Measurements from ENCODE around the gene GABRP.
"Not testable (repeated sequence)": the region's sequence is repeated elsewhere in the genome, so short reads cannot be mapped to it uniquely, and the experiment has no call there.

Gene GABRP

DNA sequence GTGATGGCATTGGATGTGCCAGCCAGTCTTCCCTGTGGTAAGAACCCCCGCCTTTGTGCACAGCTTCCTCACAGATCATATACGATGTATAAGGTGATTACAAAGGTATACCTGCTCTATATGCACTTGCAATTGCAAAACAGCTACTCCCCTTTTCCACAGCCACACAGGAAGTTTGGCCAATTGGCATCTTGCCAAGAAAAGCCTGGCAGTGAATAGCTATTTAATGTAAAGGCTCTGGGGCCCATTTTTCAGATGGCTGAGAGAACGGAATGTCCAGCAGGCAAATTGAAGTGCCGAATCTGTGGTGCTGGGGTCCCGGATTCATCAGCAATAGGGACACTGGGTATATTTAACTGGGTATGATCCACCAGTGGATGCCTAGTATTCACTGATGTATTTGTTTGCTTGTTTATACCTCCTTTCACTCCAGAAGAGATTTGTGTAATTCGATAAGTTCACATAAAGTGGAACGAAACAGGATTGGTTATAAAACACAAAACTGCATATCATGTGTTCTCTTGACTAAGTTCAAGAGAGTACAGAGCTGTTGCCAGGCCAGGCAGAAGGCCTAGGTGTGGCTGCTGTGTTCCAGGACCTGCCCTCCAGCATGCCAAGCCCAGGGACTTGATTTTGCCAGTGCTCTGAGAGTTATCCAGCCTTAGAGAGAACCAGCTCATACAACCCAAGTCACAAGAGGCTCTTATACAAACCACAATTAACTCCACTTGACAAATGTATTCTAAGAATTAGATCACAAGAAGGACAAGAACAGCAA is 27.7 kb upstream of the GABRP start:
- DNase-seq (ENCODE audit: low read depth, low spot score): no peak

DNA sequence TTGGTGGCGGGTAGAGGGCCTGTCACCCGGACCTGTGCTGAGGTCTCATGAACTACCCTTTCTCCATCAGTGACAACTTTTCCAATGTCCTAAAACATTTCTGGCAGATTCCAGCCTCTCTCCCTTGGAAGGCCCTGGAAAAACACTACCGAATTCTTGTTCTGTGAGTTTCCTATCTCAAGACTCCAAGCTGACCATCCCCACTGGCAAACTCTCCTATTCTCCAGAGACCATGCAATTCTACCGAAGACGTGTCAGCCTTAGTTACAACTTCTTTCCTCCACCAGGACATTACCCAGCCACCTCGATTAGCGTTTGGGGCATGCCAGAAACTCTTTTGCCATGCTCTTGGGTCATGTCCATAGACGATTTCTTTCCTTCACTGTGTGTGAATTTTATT is 26.8 kb upstream of the GABRP start:
- no peak for DNase-seq (ENCODE audit: low read depth, low spot score)

DNA sequence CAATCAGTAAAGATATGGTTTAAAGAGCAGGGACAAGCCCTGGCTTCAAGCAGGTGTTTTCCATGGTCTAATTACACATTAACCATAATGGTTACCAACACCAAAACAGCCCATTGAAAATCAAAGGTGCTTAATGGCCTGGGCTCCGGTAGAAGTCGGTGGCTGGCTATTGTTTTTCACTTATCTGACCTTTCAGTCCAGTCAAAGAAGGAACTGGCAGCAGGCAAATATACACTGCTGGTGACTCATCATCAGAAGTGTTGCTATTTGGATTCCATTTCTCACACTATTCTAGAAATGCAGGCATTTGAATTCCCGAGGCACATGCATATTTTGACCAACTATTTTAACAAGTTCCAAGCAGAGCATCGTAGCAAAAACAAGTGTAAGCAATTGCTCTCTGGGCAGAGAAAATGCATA is 26.3 kb upstream of the GABRP start:
- DNase-seq (ENCODE audit: low read depth, low spot score): no peak

DNA sequence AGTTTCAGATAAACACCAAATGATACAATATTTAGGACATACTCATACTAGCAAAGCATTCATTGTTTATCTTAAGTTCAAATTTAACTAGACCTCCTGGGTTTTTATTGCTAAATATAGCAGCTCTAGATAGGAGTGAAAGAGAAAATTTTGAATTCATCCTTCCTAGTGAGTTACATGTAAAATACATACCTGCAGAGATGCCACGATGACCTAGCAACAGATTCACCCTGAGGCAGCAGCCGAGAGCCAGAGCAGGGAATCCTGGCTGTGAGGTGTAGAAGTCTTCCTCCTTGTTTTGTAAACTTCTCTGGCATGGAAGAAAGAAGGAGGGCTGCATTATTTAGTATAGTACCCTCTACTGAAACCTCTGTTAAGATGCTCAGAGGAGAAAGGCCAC is 25.9 kb upstream of the GABRP start:
- DNase-seq (ENCODE audit: low read depth, low spot score): no peak

DNA sequence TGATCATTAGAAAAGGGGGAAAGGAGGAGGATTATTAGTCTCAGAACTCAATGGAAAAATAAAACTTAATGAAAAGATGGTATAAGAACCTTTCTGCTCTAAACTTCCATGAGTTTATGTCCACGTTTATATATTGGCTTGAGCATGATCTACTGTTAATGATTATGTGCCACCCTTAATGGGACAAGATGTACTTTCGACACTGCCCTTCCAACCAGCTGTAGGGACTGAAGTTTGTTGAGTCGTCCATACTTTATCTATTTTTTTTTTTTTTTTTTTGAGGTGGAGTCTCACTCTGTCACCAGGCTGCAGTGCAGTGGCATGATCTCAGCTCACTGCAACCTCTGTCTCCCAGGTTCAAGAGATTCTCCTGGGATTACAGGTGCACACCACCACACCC is 25.0 kb upstream of the GABRP start:
- no peak for DNase-seq (ENCODE audit: low read depth, low spot score)

DNA sequence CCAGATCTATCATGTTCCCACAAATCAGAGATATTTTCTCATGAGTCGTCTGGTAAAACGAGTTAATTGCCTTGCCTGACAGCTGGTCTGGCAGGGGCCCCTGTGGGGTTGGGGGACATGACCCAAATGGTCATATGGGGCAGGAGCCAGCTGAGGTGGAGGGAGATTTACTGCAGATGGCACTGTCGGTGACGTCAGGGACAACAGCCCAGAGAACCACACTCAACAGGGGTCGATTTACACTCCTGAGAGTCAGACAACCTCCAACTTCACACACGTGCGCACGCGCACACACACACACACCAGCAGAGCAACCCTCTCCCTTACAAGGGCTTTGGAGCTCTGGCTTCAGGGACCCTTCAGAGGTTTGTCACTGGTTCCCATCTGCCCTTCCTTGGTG is 23.4 kb upstream of the GABRP start:
- no peak for DNase-seq (ENCODE audit: low read depth, low spot score)

DNA sequence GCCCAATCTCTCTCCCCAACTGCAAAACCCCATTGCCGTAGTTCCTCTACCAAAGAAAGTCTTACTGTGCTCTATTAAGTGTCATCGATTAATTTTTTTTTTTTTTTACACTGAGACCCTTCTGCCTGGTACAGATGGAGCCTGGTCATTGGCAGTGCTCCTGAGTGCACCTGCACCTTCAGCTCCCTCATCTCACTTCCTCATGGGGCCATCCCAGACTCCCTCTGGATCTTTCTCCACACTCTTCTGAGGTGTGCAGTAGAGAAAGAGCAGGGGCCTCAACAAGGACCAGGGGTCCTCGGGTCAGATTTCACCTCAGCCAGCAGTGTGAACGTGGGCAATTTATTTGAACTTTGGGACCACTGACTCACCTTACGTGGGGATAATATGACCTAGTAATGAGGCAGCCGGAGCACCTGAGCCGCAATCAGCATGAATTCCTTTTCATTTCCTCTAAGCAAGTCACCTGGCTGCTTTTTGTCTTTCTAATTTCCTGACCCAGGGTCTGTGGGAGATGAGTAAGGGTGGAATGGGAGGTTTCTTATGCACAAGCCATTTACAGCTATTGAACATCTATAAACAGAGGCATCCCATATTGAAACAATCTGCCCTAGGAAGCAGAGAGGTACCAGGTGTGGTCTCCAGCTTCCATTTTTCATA is 22.3 kb upstream of the GABRP start:
- no peak for DNase-seq (ENCODE audit: low read depth, low spot score)

DNA sequence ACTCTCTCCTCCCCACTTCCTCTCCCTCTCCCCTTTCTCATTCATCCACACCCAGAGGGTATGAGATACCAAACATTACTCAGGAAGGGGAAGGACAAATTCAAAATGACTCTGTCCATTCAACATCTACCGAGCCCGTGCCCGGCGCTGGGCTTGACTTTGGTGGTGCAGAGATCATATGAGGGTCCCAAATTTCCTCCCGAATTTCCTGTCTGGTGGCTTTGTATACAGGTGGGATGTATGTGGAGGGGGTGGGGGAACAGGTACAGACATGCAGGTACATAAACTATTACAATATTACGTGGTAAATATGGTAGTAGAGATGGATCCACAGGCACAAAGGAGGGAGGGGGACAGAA is 21.8 kb upstream of the GABRP start:
- no peak for DNase-seq (ENCODE audit: low read depth, low spot score)

DNA sequence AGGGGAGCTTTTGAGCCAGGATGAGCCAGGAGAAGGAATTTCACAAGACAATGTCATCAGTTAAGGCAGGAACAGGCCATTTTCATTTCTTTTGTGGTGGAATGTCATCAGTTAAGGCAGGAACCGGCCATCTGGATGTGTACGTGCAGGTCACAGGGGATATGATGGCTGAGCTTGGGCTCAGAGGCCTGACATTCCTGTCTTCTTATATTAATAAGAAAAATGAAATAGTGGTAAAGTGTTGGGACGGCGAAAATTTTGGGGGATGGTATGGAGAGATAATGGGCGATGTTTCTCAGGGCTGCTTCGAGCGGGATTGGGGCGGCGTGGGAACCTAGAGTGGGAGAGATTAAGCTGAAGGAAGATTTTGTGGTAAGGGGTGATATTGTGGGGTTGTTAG is 21.2 kb upstream of the GABRP start:
- DNase-seq (ENCODE audit: low read depth, low spot score): not testable (repeated sequence)

DNA sequence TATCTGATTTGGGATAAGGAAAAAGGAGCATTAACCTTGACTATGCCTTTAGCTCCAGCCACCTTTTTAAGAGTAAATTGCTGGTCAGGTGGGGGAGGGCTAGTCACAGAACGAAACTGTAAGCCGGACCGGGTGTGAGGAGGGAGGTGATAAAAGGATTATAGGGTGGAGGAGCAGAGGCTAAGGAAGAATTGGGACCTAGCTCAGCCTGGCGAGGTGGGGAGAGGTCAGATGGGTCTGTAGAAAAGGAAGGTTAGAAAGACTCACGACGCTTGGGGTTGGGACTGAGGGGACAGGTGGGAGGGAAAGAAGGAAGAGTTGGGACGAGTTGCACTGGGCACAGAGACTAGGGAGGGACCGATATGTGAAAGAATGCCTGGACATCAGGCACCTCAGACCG is 17.7 kb upstream of the GABRP start:
- not testable (repeated sequence) for DNase-seq (ENCODE audit: low read depth, low spot score)

DNA sequence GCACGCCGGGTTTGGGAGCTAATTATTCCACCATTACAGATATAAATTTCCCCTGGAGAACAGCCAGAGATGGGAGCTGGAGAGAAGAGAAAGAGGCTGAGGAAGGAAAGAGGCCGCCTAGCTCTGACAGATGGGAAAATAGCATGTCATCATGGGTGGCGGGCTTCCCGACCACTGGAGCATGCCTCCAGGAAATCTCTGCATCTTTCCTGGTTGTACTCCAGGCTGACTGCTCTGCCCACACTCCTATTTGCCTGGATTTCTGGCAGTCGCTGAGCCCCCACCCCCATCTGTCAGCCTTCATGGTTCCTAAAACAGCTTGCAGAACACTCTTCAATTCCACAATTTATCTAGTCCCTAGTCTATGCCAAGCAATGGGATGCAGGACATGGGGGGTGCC is 14.3 kb upstream of the GABRP start:
- no peak for DNase-seq (ENCODE audit: low read depth, low spot score)

DNA sequence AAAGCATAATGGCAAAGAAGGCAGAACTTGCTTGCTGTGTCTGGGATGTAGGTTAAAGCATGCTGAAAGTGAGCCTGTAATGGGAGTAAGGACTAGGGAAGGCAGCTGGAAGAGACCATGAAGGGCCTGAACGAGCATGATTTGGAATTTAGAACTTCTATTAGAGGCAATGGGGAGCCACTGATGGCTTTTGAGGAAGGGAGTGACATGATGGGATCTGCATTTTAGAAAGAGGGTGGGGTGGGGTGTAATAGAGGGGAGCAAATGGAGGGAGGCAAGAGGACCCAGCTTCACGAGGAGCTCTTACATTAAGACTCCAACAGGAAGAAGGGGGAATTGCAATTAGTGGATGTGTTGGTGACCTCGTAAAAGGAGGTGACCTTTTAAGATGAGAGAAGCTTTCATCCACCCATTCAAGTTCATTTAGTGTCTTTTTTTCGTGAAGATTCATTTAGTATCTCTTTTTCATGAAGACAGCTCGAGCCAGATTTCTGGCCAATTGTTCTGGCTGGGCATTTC is 13.6 kb upstream of the GABRP start:
- DNase-seq (ENCODE audit: low read depth, low spot score): no peak

DNA sequence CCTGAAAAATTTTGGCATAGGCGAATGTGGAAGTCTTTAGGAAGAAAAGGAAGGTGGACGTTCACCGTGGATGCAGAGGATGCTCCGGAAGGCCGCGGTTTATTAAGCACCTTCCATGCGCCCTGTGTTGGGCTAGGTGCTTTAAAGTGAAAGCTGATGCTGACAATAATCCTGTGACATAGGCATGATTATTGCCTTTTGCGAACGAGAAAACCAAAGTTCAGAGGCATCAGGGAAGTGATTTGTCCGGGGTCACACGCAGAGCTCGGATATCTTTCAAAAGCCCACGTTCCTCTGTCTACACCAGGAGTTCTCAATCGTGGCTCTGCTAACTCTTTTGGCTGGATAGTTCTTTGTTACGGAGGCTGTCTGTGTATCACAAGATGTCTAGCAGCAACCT is 12.0 kb upstream of the GABRP start:
- no peak for DNase-seq (ENCODE audit: low read depth, low spot score)

DNA sequence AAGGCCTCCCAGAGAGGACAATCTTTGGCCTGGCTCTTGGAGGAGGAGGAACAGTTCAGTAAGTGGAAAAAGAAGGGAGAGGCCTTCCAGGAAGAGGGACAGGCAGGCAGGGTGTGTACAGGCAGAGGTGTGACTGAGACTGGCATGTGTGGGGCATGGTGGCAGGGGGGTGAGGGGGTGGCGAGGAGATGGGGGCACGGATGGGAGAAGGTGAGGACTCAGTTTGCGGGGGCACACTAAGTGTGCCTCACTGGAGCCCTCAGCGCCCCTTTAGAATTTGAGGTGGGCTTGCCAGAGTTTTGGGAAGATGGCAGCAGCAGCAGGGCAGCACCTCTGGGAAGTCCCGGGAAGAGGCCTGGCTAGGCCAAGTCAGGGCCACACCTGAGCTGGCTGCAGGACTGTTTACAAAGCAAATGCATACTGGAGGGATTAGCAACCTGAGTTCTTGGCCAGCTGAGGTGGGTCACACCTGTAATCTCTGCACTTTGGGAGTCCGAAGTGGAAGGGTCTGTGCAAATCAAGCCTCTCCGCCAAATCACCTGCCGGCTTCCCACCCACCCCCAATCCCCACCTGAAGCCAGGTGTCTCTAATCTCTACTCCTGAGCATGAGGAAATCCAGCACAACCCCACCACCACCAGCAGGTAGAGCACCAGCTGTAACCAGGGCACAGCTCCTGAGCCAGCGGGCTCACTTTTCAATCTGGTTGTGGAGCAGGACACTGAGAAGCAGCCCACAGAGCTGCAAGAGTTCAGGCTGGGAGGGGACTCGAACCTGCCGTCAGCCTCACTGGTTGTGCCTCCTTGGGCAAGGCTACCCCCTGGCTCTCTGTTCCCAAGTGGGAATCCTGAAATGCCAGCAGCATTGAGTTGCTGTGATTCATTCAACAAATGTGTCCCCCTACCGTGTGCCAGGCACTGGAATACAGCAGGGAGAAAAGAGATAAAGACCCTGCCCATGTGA is 10.2 kb upstream of the GABRP start:
- no peak for DNase-seq (ENCODE audit: low read depth, low spot score)

DNA sequence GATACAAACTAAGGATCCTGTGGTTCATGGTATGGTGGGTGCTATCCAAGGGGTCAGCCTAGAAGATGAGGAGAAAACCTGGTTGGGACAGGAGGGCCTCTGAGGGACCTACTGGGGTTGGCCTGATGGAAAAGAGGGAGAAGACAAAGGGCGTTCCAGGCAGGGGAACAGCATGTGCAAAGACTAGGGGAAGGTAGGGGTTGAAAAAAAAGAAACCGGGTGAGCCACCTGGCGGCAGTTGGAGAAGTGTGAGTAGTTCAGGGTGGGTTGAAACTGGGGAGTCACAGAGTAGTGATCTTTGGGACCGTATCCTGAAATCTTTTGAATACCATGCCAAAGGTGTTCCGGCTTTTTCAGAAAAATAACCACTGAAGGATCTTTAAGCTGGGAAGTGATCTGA is 8.7 kb upstream of the GABRP start:
- DNase-seq (ENCODE audit: low read depth, low spot score): no peak

DNA sequence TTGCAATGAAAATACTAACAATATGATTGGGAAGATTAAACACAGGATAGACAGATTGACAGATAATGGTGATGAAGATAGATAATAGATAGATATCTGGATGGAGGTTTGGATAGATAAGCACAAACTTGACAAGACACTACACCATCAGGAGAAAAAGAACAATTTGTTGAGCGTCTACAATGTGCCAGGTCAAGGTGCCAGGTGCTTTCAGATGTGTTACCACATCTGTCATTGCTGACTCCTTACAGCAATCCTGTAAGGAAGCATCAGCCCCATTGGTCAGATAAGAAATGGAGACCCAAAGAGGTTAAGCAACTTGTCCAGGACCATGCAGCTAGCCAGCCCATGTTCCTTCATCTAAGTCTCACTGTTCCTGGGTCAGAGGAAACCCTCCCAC is 1.6 kb upstream of the GABRP start:
- DNase-seq (ENCODE audit: low read depth, low spot score): no peak

DNA sequence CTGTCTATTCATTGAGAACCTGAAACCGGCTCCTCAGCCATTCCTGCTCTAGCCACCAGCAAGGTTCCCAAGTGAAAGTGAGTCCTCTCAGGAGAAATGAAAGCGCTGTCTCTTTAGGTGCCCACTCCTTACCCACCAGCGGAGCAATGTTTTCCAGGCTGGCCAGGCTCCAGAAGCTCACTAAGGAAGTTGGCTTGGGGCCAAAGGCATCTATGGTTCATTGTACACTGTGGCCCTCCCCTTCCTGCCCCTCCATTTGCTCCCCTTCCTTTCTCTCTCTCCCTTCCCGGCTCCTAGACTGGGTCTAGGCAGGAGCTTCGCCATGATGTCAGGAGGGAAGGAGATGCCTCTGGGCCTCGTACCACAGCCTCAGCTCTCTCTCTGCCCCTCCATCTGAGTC is 1.1 kb upstream of the GABRP start:
- DNase-seq (ENCODE audit: low read depth, low spot score): no peak

DNA sequence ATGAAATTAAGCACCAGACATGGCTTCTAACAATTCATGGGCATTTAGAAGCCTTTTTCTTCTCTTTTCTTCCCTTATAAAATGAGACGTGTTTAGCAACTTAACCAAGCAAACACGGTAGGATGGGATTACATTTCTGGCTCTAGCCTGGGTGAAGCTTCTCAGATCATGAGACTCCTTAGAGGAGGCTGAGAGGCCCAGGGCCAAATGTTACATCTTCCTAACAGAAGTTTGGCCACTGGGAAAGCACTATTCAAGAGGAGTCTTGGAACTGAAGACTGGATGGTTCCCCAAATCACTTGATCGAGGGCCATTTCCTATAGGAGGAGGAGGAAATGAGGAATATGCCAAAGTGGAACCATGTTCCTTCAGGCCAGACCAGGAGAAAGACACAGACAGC is 1.9 kb downstream of the GABRP start:
- DNase-seq (ENCODE audit: low read depth, low spot score): no peak

DNA sequence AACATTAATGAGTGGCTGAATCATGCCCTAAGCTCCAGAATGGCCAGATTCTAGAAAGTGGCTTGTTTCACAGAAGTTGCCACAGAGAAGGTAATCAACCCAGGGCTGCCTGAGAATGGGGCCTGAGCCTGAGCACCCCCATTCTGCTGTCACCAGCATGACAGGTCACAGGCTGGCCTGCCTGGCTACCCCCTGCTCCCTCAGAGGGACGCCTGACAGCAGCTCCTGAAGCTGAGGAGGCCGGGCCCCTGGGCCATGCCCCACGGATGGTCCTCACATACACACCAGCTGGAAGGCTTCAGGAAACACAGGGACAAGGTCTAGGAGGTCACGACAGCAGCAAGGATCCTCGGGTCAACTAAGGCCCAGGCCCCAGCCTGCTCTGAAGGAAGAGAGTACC is 3.7 kb downstream of the GABRP start:
- DNase-seq (ENCODE audit: low read depth, low spot score): no peak

DNA sequence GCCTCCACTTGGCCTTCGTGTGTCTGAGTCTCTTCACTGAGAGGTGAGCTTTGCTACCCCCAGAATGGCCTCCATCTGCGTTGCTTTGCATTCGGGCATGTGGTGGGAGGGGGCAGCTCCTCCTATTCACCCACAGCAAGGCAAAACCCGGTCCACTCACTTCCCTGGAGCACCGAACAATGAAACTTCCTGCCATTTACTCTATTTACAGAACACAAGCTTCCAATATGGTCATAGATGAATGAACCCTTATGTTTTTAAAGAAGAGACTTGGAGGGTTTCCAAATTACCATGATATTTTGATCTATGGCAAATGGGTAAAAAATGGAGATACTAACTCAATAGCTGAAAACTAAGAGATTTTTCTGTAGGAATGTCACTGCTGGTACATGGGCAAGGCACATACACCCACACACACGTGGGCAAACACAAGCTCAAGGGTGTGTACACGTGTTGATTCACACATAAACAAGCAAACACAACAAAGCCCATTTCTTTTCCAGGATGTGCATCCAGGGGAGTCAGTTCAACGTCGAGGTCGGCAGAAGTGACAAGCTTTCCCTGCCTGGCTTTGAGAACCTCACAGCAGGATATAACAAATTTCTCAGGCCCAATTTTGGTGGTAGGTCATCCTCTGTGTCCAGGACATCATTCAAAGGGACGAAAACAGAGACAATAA is 5.2 kb downstream of the GABRP start:
- no peak for DNase-seq (ENCODE audit: low read depth, low spot score)

DNA sequence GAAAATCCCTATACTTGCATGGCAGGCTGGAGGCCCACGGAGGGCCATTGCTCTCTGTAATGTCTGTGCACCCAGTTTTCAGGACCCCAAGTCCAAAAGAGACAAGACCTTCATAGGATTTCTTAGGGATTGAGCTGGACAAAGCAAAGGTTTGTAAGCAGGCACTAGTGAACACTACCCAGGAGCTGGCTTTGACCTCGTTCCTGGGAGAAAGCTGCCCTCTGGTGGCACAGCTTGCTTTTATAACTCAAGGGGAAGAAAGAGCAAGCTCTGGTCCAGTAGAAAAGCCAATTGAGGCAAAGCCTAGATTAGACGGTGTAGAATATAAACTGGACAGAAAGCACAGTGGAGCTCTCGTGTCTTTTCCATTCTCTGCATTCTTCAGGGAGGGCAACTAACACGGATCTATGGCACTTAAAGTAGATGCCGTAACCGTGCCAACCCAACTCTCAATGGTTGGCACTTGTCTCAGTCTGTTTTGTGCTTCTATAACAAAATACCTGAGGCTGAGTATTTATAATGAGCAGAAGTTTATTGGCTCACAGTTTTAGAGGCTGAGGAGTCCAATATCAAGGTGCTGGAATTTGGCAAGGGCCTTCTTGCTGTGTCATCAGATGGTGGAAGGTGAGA is 7.9 kb downstream of the GABRP start:
- DNase-seq (ENCODE audit: low read depth, low spot score): peak; percentile 21
